Measurements from ENCODE around the gene RHPN2. TPM values are rescaled to one million over a fixed set of nuclear protein-coding genes. Genes with fewer than 3 reads are reported as not detected.
"Not testable (repeated sequence)": the region's sequence is repeated elsewhere in the genome, so short reads cannot be mapped to it uniquely, and the experiment has no call there.

RHPN2 gene
- total and polyA plus RNA-seq, 2 experiments from 2014 or later: 15.7 to 29.6 TPM

DNA sequence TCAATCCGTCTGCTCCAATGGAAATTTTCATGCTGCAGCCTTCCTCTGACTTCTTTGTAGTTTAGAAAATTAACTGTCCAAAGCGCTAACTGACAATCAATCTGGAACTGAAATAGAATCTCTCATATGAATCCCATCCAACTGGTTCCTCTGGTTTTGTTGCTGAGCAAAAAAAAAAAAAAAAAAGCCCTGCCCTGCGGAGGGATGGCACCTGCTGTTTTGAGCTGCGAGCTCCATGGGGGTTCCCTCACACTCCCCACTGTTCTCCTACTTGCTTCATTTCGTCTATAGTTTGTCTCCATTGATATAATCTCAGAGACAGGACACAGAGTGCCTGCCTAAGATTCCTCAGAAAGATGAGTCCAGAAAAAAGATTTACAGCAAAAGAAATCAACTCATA is 59.2 kb downstream of the RHPN2 start (continued):
- TF ChIP-seq, protein P1, sequence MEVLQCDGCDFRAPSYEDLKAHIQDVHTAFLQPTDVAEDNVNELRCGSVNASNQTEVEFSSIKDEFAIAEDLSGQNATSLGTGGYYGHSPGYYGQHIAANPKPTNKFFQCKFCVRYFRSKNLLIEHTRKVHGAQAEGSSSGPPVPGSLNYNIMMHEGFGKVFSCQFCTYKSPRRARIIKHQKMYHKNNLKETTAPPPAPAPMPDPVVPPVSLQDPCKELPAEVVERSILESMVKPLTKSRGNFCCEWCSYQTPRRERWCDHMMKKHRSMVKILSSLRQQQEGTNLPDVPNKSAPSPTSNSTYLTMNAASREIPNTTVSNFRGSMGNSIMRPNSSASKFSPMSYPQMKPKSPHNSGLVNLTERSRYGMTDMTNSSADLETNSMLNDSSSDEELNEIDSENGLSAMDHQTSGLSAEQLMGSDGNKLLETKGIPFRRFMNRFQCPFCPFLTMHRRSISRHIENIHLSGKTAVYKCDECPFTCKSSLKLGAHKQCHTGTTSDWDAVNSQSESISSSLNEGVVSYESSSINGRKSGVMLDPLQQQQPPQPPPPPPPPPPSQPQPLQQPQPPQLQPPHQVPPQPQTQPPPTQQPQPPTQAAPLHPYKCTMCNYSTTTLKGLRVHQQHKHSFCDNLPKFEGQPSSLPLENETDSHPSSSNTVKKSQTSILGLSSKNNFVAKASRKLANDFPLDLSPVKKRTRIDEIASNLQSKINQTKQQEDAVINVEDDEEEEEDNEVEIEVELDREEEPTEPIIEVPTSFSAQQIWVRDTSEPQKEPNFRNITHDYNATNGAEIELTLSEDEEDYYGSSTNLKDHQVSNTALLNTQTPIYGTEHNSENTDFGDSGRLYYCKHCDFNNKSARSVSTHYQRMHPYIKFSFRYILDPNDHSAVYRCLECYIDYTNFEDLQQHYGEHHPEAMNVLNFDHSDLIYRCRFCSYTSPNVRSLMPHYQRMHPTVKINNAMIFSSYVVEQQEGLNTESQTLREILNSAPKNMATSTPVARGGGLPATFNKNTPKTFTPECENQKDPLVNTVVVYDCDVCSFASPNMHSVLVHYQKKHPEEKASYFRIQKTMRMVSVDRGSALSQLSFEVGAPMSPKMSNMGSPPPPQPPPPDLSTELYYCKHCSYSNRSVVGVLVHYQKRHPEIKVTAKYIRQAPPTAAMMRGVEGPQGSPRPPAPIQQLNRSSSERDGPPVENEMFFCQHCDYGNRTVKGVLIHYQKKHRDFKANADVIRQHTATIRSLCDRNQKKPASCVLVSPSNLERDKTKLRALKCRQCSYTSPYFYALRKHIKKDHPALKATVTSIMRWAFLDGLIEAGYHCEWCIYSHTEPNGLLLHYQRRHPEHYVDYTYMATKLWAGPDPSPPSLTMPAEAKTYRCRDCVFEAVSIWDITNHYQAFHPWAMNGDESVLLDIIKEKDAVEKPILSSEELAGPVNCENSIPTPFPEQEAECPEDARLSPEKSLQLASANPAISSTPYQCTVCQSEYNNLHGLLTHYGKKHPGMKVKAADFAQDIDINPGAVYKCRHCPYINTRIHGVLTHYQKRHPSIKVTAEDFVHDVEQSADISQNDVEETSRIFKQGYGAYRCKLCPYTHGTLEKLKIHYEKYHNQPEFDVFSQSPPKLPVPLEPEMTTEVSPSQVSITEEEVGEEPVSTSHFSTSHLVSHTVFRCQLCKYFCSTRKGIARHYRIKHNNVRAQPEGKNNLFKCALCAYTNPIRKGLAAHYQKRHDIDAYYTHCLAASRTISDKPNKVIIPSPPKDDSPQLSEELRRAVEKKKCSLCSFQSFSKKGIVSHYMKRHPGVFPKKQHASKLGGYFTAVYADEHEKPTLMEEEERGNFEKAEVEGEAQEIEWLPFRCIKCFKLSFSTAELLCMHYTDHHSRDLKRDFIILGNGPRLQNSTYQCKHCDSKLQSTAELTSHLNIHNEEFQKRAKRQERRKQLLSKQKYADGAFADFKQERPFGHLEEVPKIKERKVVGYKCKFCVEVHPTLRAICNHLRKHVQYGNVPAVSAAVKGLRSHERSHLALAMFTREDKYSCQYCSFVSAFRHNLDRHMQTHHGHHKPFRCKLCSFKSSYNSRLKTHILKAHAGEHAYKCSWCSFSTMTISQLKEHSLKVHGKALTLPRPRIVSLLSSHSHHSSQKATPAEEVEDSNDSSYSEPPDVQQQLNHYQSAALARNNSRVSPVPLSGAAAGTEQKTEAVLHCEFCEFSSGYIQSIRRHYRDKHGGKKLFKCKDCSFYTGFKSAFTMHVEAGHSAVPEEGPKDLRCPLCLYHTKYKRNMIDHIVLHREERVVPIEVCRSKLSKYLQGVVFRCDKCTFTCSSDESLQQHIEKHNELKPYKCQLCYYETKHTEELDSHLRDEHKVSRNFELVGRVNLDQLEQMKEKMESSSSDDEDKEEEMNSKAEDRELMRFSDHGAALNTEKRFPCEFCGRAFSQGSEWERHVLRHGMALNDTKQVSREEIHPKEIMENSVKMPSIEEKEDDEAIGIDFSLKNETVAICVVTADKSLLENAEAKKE (CRISPR knock-in tag; IDR thresholded peaks at IDR 0.05): no peak
- TF ChIP-seq EZH2phosphoT487 (IDR thresholded peaks at IDR 0.05; ENCODE audit: unreplicated experiment) (no peak), EZH2 (IDR thresholded peaks at IDR 0.05; ENCODE audit: low read depth, unreplicated experiment) (no peak)
- TF ChIP-seq, protein P2, sequence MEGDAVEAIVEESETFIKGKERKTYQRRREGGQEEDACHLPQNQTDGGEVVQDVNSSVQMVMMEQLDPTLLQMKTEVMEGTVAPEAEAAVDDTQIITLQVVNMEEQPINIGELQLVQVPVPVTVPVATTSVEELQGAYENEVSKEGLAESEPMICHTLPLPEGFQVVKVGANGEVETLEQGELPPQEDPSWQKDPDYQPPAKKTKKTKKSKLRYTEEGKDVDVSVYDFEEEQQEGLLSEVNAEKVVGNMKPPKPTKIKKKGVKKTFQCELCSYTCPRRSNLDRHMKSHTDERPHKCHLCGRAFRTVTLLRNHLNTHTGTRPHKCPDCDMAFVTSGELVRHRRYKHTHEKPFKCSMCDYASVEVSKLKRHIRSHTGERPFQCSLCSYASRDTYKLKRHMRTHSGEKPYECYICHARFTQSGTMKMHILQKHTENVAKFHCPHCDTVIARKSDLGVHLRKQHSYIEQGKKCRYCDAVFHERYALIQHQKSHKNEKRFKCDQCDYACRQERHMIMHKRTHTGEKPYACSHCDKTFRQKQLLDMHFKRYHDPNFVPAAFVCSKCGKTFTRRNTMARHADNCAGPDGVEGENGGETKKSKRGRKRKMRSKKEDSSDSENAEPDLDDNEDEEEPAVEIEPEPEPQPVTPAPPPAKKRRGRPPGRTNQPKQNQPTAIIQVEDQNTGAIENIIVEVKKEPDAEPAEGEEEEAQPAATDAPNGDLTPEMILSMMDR (conservative IDR thresholded peaks at IDR 0.05; ENCODE audit: low read depth in 2 of 2): no peak

DNA sequence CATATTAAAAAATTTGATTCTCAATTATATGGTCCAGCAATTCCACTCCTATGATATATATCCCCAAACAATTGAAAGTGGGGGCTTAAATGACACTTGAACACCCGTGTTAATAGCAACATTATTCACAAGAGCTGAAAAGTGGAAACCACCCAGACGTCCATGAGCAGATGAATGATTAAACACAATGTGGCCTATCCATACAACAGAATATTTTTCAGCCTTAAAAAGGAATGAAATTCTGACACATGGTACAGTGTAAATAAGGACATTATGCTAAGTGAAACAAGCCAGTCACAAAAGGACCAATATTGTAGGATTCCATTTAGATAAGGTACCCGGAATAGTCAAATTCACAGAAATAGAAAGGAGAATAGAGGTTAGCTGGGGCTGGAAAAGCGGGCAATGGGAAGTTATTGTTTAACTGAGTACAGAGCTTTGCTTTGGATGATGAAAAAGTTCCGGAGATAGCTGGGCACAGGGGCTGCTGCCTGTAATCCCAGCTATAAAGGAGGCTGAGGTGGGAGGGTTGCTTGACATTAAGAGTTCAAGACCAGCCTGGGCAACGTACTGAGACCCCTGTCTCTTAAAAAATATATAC is 61.2 kb downstream of the RHPN2 start:
- not testable (repeated sequence) for H3K79me2 ChIP-seq (replicated peaks; ENCODE audit: insufficient read depth); H3K36me3 ChIP-seq (ENCODE audit: insufficient read depth); H2AFZ ChIP-seq; H3K9me2 ChIP-seq (ENCODE audit: insufficient read depth); H3K27me3 Mint-ChIP-seq (ENCODE audit: insufficient read depth, low read depth, poor library complexity); ATAC-seq; H3K4me3 ChIP-seq; H3K4me2 ChIP-seq; H3K9me3 Mint-ChIP-seq; H4K20me1 ChIP-seq (replicated peaks; ENCODE audit: insufficient read depth); H3K4me1 ChIP-seq (ENCODE audit: insufficient read depth); DNase-seq (ENCODE audit: low spot score); H3K4me1 Mint-ChIP-seq; H3K27ac Mint-ChIP-seq; H3K27me3 ChIP-seq (ENCODE audit: insufficient read depth); H3K4me3 Mint-ChIP-seq; H3F3A ChIP-seq (replicated peaks; ENCODE audit: low read depth); H3K27ac ChIP-seq (ENCODE audit: low read depth)
- peaks cover 45% of the 10 kb centered on the region for H3K36me3 Mint-ChIP-seq (ENCODE audit: low read depth)

DNA sequence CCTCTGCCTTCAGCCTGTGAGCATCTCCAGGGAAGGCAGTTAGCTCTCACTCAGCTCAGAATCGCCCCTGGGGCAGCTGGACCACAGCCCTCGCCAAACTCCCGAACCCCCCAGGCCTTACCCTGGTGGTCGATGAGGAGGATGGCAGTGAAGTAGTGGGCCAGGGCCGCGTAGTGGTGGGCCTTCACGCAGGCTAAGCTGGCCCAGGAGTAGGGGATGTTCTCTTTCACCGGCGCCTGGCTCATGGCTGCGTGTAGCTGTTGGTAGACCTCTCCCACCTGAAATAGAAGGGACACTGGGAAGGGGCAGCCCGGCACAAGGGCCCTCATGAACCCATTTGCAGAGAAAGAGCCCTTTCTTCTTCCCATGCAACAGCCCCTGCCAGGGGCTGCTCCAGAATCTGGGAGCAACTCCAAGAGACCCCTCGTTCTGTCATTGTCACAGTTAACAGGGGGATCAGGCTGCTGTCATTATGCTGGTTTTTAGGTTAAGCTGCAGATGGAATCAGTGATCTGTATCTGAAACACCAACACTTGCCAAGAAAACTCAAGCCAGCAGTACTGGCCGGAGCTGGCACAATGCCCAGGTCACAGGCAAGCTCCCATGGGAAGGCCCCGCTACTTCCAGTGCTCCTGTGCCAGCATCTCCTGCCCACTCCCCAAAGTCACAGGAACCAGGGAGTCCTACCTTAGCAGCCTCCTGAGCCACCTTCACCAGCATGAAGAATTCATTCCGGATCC is 62.4 kb downstream of the RHPN2 start:
- H3F3A ChIP-seq (replicated peaks; ENCODE audit: low read depth); H3K4me2 ChIP-seq; H3K9me2 ChIP-seq (ENCODE audit: insufficient read depth); H3K4me3 ChIP-seq; H3K27ac Mint-ChIP-seq; H3K4me3 Mint-ChIP-seq; H3K27ac ChIP-seq (ENCODE audit: low read depth); H3K27me3 Mint-ChIP-seq (ENCODE audit: insufficient read depth, low read depth, poor library complexity); H3K4me1 Mint-ChIP-seq; H3K27me3 ChIP-seq (ENCODE audit: insufficient read depth); H3K79me2 ChIP-seq (replicated peaks; ENCODE audit: insufficient read depth); H4K20me1 ChIP-seq (replicated peaks; ENCODE audit: insufficient read depth); H3K36me3 ChIP-seq (ENCODE audit: insufficient read depth); H2AFZ ChIP-seq; H3K9me3 Mint-ChIP-seq; H3K4me1 ChIP-seq (ENCODE audit: insufficient read depth): not testable (repeated sequence)
- H3K36me3 Mint-ChIP-seq (ENCODE audit: low read depth): peaks cover 48% of the 10 kb centered on the region
- peak; percentile 30; the same call in 2 of the 3 replicates for ATAC-seq
- DNase-seq (ENCODE audit: low spot score): peak; percentile 8
